NCI-H526 treated with DMSO at 0.1 percent for 48 hours (cell line): Measurements from ENCODE around the gene LAMTOR3.
"Not testable (repeated sequence)": the region's sequence is repeated elsewhere in the genome, so short reads cannot be mapped to it uniquely, and the experiment has no call there.

Source experiments
- DNase-seq: peaks from one replicate; lab custom pipeline; 2025; lab: John Stamatoyannopoulos, UW

Gene LAMTOR3

DNA sequence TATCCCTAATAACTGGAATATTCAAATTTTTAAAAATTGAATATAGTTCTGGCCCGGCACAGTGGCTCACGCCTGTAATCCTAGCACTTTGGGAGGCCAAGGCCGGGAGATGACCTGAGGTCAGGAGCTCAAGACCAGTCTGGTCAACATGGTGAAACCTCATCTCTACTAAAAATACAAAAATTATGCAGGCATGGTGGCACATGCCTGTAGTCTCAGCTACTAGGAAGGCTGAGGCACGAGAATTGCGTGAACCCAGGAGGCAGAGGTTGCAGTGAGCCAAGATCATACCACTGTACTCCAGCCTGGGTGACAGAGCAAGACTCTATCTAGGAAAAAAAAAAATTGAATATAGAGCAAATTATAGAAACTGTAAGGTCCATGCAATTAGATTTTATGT, 64.2 kb downstream of the LAMTOR3 start:
- not testable (repeated sequence) for DNase-seq

DNA sequence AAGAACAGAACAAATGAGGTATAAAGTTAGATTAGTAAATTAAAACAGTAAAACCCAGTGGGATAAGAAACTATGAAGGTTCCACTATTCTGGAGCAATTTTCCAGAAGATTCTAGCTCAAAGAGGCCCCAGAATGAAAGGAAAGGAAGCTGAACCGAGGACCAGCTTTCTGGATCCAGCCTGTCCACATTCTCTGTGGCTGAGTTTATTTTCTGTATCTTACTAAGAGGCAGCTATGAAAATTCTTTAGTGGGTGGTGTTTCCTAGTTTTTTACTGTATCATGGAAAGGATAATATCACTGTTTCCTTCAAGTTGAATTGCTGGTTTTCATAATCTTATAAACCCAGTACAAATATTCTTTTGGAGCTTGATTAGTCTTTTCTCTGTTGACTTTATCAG, 65.8 kb downstream of the LAMTOR3 start:
- DNase-seq, result no peak
